ENCODE measurements around the gene GLMP. TPM values are rescaled to one million over a fixed set of nuclear protein-coding genes. Genes with fewer than 3 reads are reported as not detected.

Gene GLMP
- total and polyA plus RNA-seq, 2 of the 13 experiments (the other 11 are each of a cell fraction or from before 2014, with no cell fraction given), result 44.6 to 75.8 TPM

DNA sequence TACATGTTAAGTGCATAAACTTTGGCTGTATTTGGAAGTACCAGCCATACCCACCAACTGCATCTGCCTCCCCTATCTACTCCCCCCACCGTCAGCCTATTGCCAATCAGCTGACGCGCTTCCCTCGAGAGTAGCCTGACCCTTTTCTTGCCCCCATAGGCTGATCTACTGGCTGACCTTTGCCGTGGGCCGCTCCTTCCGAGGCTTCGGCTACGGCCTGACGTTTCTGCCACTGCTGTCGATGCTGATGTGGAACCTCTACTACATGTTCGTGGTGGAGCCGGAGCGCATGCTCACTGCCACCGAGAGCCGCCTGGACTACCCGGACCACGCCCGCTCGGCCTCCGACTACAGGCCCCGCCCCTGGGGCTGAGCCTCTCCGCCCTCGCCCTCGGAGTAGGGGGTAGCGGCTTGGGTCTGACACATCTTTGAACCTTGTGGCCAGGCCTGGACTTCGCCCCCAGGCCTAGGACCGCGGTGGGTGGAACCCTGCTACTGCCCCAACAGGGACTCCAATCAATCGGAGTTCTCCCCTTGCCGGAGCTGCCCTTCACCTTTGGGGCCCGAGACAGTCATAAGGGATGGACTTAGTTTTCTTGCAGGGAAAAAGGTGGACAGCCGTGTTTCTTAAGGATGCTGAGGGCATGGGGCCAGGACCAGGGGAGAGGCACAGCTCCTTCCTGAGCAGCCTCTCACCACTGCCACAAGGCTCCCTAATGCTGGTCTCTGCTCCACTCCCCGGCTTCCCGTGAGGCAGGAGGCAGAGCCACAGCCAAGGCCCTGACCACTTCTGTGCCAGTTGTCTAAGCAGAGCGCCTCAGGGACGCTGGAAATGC, 4.0 kb downstream of the GLMP start (continued):
- TF ChIP-seq, protein P1, sequence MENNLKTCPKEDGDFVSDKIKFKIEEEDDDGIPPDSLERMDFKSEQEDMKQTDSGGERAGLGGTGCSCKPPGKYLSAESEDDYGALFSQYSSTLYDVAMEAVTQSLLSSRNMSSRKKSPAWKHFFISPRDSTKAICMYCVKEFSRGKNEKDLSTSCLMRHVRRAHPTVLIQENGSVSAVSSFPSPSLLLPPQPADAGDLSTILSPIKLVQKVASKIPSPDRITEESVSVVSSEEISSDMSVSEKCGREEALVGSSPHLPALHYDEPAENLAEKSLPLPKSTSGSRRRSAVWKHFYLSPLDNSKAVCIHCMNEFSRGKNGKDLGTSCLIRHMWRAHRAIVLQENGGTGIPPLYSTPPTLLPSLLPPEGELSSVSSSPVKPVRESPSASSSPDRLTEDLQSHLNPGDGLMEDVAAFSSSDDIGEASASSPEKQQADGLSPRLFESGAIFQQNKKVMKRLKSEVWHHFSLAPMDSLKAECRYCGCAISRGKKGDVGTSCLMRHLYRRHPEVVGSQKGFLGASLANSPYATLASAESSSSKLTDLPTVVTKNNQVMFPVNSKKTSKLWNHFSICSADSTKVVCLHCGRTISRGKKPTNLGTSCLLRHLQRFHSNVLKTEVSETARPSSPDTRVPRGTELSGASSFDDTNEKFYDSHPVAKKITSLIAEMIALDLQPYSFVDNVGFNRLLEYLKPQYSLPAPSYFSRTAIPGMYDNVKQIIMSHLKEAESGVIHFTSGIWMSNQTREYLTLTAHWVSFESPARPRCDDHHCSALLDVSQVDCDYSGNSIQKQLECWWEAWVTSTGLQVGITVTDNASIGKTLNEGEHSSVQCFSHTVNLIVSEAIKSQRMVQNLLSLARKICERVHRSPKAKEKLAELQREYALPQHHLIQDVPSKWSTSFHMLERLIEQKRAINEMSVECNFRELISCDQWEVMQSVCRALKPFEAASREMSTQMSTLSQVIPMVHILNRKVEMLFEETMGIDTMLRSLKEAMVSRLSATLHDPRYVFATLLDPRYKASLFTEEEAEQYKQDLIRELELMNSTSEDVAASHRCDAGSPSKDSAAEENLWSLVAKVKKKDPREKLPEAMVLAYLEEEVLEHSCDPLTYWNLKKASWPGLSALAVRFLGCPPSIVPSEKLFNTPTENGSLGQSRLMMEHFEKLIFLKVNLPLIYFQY (CRISPR knock-in tag; IDR thresholded peaks at IDR 0.05; ENCODE audit: borderline replicate concordance), result peak; percentile 55; the same call in 1 of the 2 replicates
- peak; percentile 84 for TF ChIP-seq DMAP1 (CRISPR knock-in tag; IDR thresholded peaks at IDR 0.05)
- peak; percentile 44; the same call in 1 of the 2 replicates for TF ChIP-seq ATF7-NPFF (CRISPR knock-in tag; IDR thresholded peaks at IDR 0.05; ENCODE audit: low read depth)
- TF ChIP-seq, protein P2, sequence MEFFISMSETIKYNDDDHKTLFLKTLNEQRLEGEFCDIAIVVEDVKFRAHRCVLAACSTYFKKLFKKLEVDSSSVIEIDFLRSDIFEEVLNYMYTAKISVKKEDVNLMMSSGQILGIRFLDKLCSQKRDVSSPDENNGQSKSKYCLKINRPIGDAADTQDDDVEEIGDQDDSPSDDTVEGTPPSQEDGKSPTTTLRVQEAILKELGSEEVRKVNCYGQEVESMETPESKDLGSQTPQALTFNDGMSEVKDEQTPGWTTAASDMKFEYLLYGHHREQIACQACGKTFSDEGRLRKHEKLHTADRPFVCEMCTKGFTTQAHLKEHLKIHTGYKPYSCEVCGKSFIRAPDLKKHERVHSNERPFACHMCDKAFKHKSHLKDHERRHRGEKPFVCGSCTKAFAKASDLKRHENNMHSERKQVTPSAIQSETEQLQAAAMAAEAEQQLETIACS (CRISPR knock-in tag; IDR thresholded peaks at IDR 0.05), result no peak
- TF ChIP-seq ZNF782 (CRISPR knock-in tag; IDR thresholded peaks at IDR 0.05; ENCODE audit: borderline replicate concordance), result peak; percentile 23; the same call in 1 of the 2 replicates
- TF ChIP-seq FOXJ3 (CRISPR knock-in tag; IDR thresholded peaks at IDR 0.05; ENCODE audit: borderline replicate concordance), result peak; percentile 53; the same call in 1 of the 2 replicates
- TF ChIP-seq NFYB (CRISPR knock-in tag; IDR thresholded peaks at IDR 0.05), result 0 out of 2 replicates have a peak, but pooled peaks have one; percentile 12
- TF ChIP-seq, protein P3, sequence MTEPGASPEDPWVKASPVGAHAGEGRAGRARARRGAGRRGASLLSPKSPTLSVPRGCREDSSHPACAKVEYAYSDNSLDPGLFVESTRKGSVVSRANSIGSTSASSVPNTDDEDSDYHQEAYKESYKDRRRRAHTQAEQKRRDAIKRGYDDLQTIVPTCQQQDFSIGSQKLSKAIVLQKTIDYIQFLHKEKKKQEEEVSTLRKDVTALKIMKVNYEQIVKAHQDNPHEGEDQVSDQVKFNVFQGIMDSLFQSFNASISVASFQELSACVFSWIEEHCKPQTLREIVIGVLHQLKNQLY (CRISPR knock-in tag; IDR thresholded peaks at IDR 0.05), result peak; percentile 45; the same call in 1 of the 2 replicates
- TF ChIP-seq U2AF2 (IDR thresholded peaks at IDR 0.05; ENCODE audit: low read depth, low read length), result no peak
- no peak for TF ChIP-seq ZNF33A (CRISPR knock-in tag; IDR thresholded peaks at IDR 0.05; ENCODE audit: borderline replicate concordance)
- 0 out of 2 replicates have a peak, but pooled peaks have one; percentile 1 for TF ChIP-seq SIN3A (IDR thresholded peaks at IDR 0.05; ENCODE audit: borderline replicate concordance, low read depth, low read length)
- peak; percentile 74 for TF ChIP-seq RBM22 (optimal IDR thresholded peaks at IDR 0.05; ENCODE audit: low read length)
- TF ChIP-seq ZC3H13 (CRISPR knock-in tag; IDR thresholded peaks at IDR 0.05), result peak; percentile 84
- peak; percentile 51; the same call in 1 of the 2 replicates for TF ChIP-seq TOPORS (CRISPR knock-in tag; IDR thresholded peaks at IDR 0.05)
- TF ChIP-seq, protein P4, sequence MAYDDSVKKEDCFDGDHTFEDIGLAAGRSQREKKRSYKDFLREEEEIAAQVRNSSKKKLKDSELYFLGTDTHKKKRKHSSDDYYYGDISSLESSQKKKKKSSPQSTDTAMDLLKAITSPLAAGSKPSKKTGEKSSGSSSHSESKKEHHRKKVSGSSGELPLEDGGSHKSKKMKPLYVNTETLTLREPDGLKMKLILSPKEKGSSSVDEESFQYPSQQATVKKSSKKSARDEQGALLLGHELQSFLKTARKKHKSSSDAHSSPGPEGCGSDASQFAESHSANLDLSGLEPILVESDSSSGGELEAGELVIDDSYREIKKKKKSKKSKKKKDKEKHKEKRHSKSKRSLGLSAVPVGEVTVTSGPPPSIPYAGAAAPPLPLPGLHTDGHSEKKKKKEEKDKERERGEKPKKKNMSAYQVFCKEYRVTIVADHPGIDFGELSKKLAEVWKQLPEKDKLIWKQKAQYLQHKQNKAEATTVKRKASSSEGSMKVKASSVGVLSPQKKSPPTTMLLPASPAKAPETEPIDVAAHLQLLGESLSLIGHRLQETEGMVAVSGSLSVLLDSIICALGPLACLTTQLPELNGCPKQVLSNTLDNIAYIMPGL (CRISPR knock-in tag; IDR thresholded peaks at IDR 0.05; ENCODE audit: borderline replicate concordance in 1 of 2, low read depth in 1 of 2), result peak; percentile 3 to 73; a peak in 2 of 4 replicates
- TF ChIP-seq, protein P5, sequence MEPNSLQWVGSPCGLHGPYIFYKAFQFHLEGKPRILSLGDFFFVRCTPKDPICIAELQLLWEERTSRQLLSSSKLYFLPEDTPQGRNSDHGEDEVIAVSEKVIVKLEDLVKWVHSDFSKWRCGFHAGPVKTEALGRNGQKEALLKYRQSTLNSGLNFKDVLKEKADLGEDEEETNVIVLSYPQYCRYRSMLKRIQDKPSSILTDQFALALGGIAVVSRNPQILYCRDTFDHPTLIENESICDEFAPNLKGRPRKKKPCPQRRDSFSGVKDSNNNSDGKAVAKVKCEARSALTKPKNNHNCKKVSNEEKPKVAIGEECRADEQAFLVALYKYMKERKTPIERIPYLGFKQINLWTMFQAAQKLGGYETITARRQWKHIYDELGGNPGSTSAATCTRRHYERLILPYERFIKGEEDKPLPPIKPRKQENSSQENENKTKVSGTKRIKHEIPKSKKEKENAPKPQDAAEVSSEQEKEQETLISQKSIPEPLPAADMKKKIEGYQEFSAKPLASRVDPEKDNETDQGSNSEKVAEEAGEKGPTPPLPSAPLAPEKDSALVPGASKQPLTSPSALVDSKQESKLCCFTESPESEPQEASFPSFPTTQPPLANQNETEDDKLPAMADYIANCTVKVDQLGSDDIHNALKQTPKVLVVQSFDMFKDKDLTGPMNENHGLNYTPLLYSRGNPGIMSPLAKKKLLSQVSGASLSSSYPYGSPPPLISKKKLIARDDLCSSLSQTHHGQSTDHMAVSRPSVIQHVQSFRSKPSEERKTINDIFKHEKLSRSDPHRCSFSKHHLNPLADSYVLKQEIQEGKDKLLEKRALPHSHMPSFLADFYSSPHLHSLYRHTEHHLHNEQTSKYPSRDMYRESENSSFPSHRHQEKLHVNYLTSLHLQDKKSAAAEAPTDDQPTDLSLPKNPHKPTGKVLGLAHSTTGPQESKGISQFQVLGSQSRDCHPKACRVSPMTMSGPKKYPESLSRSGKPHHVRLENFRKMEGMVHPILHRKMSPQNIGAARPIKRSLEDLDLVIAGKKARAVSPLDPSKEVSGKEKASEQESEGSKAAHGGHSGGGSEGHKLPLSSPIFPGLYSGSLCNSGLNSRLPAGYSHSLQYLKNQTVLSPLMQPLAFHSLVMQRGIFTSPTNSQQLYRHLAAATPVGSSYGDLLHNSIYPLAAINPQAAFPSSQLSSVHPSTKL (CRISPR knock-in tag; IDR thresholded peaks at IDR 0.05), result peak; percentile 61
